ENCODE measurements around the gene ACYP2.

The ACYP2 gene

GRCh38 chr2:54133056-54133455 lies 17.6 kb downstream of the ACYP2 start:
- no peak for DNase-seq (ENCODE audit: extremely low read depth, low read depth)
- TF ChIP-seq CTCF (IDR thresholded peaks at IDR 0.05; ENCODE audit: low read depth, low read length), result no peak

- no peak for TF ChIP-seq CTCF (IDR thresholded peaks at IDR 0.05; ENCODE audit: low read depth, low read length)
- no peak for DNase-seq (ENCODE audit: extremely low read depth, low read depth)
Observed at GRCh38 chr2:54139210-54139609, 23.8 kb downstream of the ACYP2 start.

- no peak for DNase-seq (ENCODE audit: extremely low read depth, low read depth)
- TF ChIP-seq CTCF (IDR thresholded peaks at IDR 0.05; ENCODE audit: low read depth, low read length), result no peak
Observed at GRCh38 chr2:54143780-54144179, 28.4 kb downstream of the ACYP2 start.

GRCh38 chr2:54148391-54148790 lies 33.0 kb downstream of the ACYP2 start:
- DNase-seq (ENCODE audit: extremely low read depth, low read depth), result no peak
- no peak for TF ChIP-seq CTCF (IDR thresholded peaks at IDR 0.05; ENCODE audit: low read depth, low read length)

DNA sequence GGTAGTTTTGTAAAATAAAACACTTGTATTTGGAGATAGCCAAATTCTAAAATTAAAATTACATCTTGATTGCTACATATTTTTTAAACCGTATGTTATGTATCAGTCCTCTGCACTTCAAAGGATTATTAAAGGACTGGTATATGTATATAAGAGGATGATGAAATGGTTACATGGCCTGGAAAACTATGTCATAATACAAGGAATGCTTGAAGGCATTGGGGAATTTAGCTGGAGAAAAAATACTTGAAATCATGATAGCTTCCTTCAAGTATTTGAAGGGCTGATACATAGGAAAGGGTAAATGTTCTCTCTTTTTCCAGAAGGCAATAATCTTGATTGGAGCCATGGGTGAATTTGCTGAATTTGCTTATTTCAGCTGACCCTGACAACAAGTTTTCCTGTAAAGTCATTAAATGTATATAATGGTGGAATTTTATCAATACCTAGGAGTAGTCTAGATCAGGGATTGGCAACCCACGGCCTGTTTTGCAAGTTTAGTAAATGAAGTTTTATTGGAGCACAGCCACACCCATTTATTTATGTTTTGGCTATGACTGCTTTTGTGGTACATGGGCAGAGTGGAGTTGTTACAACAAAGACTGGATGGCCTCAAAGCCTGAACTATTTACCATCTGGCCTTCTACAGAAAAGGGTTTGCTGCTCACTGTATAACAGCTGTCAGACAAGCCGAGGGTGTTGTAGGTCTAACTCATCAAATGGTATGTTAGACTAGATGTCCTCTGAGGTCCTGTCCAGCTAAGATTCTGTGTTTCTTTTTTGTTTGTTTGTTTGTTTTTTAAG lies 34.4 kb downstream of the ACYP2 start:
- peak; percentile 10 for DNase-seq (ENCODE audit: extremely low read depth, low read depth)
- no peak for TF ChIP-seq CTCF (IDR thresholded peaks at IDR 0.05; ENCODE audit: low read depth, low read length)

GRCh38 chr2:54158311-54158710 lies 42.9 kb downstream of the ACYP2 start:
- no peak for TF ChIP-seq CTCF (IDR thresholded peaks at IDR 0.05; ENCODE audit: low read depth, low read length)
- DNase-seq (ENCODE audit: extremely low read depth, low read depth), result no peak

GRCh38 chr2:54161660-54162424 lies 46.4 kb downstream of the ACYP2 start:
- peak; percentile 17 for TF ChIP-seq CTCF (IDR thresholded peaks at IDR 0.05; ENCODE audit: low read depth, low read length)
- no peak for DNase-seq (ENCODE audit: extremely low read depth, low read depth)

All from AG09319 (cell line).